NB4 (cell line): ENCODE data around the gene ARID1B.

Experiments
- MYC ChIP-seq: IDR thresholded peaks from 2 replicates; pipeline ENCODE4 v1.6.1; 2011; ENCODE audit warnings: low read depth, low read length
- TF ChIP-seq, protein P1 (sequence below): IDR thresholded peaks from one replicate; pipeline ENCODE4 v1.5.1; 2012; ENCODE audit warnings: low read depth, low read length

DNA sequence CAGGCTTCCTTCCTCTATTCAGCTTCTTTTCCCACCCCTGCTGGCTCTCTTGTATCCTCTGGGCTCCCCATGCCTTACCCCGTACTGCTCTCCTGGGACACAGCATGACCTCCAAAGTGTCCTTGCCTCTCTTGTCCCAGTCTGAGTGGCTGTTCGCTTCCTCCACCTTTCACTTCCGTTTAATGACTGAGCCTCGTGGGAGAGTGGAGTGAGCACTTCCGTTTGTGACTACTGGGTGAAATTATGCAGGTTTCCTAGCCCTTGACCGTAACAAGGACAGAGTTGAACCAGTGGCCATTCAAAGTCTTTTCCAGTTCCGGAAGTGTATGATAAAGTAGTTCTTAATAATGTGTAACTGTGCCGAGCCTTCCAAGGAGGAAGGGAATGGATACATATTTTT is 109.2 kb downstream of the ARID1B start:
- TF ChIP-seq, protein P1, sequence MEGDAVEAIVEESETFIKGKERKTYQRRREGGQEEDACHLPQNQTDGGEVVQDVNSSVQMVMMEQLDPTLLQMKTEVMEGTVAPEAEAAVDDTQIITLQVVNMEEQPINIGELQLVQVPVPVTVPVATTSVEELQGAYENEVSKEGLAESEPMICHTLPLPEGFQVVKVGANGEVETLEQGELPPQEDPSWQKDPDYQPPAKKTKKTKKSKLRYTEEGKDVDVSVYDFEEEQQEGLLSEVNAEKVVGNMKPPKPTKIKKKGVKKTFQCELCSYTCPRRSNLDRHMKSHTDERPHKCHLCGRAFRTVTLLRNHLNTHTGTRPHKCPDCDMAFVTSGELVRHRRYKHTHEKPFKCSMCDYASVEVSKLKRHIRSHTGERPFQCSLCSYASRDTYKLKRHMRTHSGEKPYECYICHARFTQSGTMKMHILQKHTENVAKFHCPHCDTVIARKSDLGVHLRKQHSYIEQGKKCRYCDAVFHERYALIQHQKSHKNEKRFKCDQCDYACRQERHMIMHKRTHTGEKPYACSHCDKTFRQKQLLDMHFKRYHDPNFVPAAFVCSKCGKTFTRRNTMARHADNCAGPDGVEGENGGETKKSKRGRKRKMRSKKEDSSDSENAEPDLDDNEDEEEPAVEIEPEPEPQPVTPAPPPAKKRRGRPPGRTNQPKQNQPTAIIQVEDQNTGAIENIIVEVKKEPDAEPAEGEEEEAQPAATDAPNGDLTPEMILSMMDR: no peak
- no peak for TF ChIP-seq MYC
